ENCODE data around the gene QRICH2.
"Not testable (repeated sequence)": the region's sequence is repeated elsewhere in the genome, so short reads cannot be mapped to it uniquely, and the experiment has no call there.

QRICH2 gene

GRCh38 chr17:76265624-76266243 lies 42.3 kb downstream of the QRICH2 start:
- DNase-seq, result no peak

- DNase-seq, result peak; percentile 96
Measured at GRCh38 chr17:76264755-76265623, 43.1 kb downstream of the QRICH2 start, which contains the start of gene UBALD2. UBALD2 (plus strand) TSS chr17:76265348; CDS start chr17:76265506, 158 bp downstream.

GRCh38 chr17:76264425-76264754 lies 43.7 kb downstream of the QRICH2 start:
- no peak for DNase-seq

GRCh38 chr17:76263896-76264295 lies 44.2 kb downstream of the QRICH2 start:
- DNase-seq, result no peak

GRCh38 chr17:76262732-76263344 lies 45.2 kb downstream of the QRICH2 start:
- DNase-seq, result no peak

- DNase-seq, result no peak
Measured at GRCh38 chr17:76261421-76262215, 46.5 kb downstream of the QRICH2 start.

GRCh38 chr17:76260669-76261068 lies 47.4 kb downstream of the QRICH2 start:
- no peak for DNase-seq

- DNase-seq, result no peak
Measured at GRCh38 chr17:76260220-76260619, 47.9 kb downstream of the QRICH2 start.

- DNase-seq, result not testable (repeated sequence)
Measured at GRCh38 chr17:76256430-76257050, 51.5 kb downstream of the QRICH2 start.

- no peak for DNase-seq
Measured at GRCh38 chr17:76255801-76256429, 52.2 kb downstream of the QRICH2 start.

GRCh38 chr17:76254275-76254674 lies 53.8 kb downstream of the QRICH2 start:
- no peak for DNase-seq

GRCh38 chr17:76253841-76254240 lies 54.2 kb downstream of the QRICH2 start:
- DNase-seq, result no peak

GRCh38 chr17:76252967-76253766 lies 54.9 kb downstream of the QRICH2 start:
- not testable (repeated sequence) for DNase-seq

- DNase-seq, result no peak
Measured at GRCh38 chr17:76252040-76252954, 55.8 kb downstream of the QRICH2 start.

- no peak for DNase-seq
Measured at GRCh38 chr17:76251478-76252039, 56.5 kb downstream of the QRICH2 start.

- no peak for DNase-seq
Measured at GRCh38 chr17:76250141-76250540, 57.9 kb downstream of the QRICH2 start.

GRCh38 chr17:76248013-76248782 lies 59.9 kb downstream of the QRICH2 start:
- DNase-seq, result no peak

GRCh38 chr17:76247304-76247703 lies 60.8 kb downstream of the QRICH2 start:
- no peak for DNase-seq
